GM12892 (cell line): ENCODE results near the gene CNOT4.

Source experiments
- POLR2A ChIP-seq: IDR thresholded peaks from 2 replicates; pipeline ENCODE4 v1.6.1; 2011; ENCODE audit warnings: low read depth, low read length, control low read depth
- POLR2AphosphoS5 ChIP-seq: IDR thresholded peaks from 2 replicates; pipeline ENCODE4 v1.6.1; 2011; ENCODE audit warnings: low read depth, low read length, control low read depth
- TAF1 ChIP-seq: IDR thresholded peaks from 2 replicates; pipeline ENCODE4 v1.6.1; 2011; ENCODE audit warnings: low read depth, mild to moderate bottlenecking, control low read depth, low read length, borderline replicate concordance

- TF ChIP-seq POLR2A (no peak), POLR2AphosphoS5 (no peak), TAF1 (no peak)
Observed at GRCh38 chr7:135523146-135523545, 13.2 kb upstream of the CNOT4 start.
